Kidney capillary endothelial cell (primary cell): ENCODE results near the gene XRCC2.
A peak's percentile ranks its signal among the peaks of the same experiment; 100 is the strongest.
"Not testable (repeated sequence)": the region's sequence is repeated elsewhere in the genome, so short reads cannot be mapped to it uniquely, and the experiment has no call there.

Source experiments
- DNase-seq: peaks from one replicate; pipeline ENCODE4 v3.0.0-alpha.2; 2018; ENCODE audit warnings: low spot score

The XRCC2 gene

GRCh38 chr7:152675759-152676636 is at the start of gene XRCC2:
XRCC2 (minus strand) TSS chr7:152676141; CDS start chr7:152676079, 62 bp downstream.
- DNase-seq = peak; percentile 89

GRCh38 chr7:152723364-152723763 is 47.4 kb upstream of the XRCC2 start:
- no peak for DNase-seq

GRCh38 chr7:152712412-152713042 is 36.6 kb upstream of the XRCC2 start:
- DNase-seq = not testable (repeated sequence)

- no peak for DNase-seq
Observed at GRCh38 chr7:152711444-152711944, 35.6 kb upstream of the XRCC2 start.

- no peak for DNase-seq
Observed at GRCh38 chr7:152710153-152710442, 34.2 kb upstream of the XRCC2 start.

- DNase-seq = no peak
Observed at GRCh38 chr7:152709287-152710152, 33.6 kb upstream of the XRCC2 start.

- DNase-seq = no peak
Observed at GRCh38 chr7:152704796-152705384, 28.9 kb upstream of the XRCC2 start.

- DNase-seq = no peak
Observed at GRCh38 chr7:152699079-152699478, 23.1 kb upstream of the XRCC2 start.

- not testable (repeated sequence) for DNase-seq
Observed at GRCh38 chr7:152697268-152697974, 21.5 kb upstream of the XRCC2 start.

GRCh38 chr7:152692196-152692595 is 16.3 kb upstream of the XRCC2 start:
- DNase-seq = not testable (repeated sequence)

GRCh38 chr7:152683297-152683696 is 7.4 kb upstream of the XRCC2 start:
- no peak for DNase-seq

- DNase-seq = no peak
Observed at GRCh38 chr7:152677808-152678670, 2.1 kb upstream of the XRCC2 start.

GRCh38 chr7:152674860-152675758 is 832 bp downstream of the XRCC2 start:
- peak; percentile 15 for DNase-seq

GRCh38 chr7:152673897-152674296 is 2.0 kb downstream of the XRCC2 start:
- DNase-seq = no peak

- no peak for DNase-seq
Observed at GRCh38 chr7:152672626-152673025, 3.3 kb downstream of the XRCC2 start.

GRCh38 chr7:152669758-152670157 is 6.2 kb downstream of the XRCC2 start:
- no peak for DNase-seq

GRCh38 chr7:152668975-152669374 is 7.0 kb downstream of the XRCC2 start:
- DNase-seq = no peak

GRCh38 chr7:152667958-152668357 is 8.0 kb downstream of the XRCC2 start:
- DNase-seq = no peak

- DNase-seq = no peak
Observed at GRCh38 chr7:152666078-152666477, 9.9 kb downstream of the XRCC2 start.
